H9 (cell line): ENCODE results near the gene ADAMTS17. TPM values are rescaled to one million over a fixed set of nuclear protein-coding genes. Genes with fewer than 3 reads are reported as not detected.

Source experiments
- DNase-seq: peaks from one replicate; pipeline ENCODE4 v3.0.0-alpha.2; 2017
- H2AFZ ChIP-seq: one replicate; pipeline ENCODE4 v1.6.1; 2013; ENCODE audit warnings: mild to moderate bottlenecking, low read length, control low read depth, moderate library complexity
- H2AK5ac ChIP-seq: 2 replicates; pipeline ENCODE4 v1.6.1; 2013; ENCODE audit warnings: low read length, control low read depth, mixed read lengths; ENCODE audit not compliant: insufficient read length
- H2BK120ac ChIP-seq: one replicate; pipeline ENCODE4 v1.6.1; 2013; ENCODE audit warnings: low read depth, mild to moderate bottlenecking, low read length, control low read depth, inconsistent platforms; ENCODE audit not compliant: poor library complexity, severe bottlenecking
- H2BK12ac ChIP-seq: 2 replicates; pipeline ENCODE4 v1.6.1; 2013; ENCODE audit warnings: low read length, control low read depth, mixed read lengths, low read depth; ENCODE audit not compliant: insufficient read length
- H2BK15ac ChIP-seq: 2 replicates; pipeline ENCODE4 v1.6.1; 2013; ENCODE audit warnings: low read depth, low read length, control low read depth
- H2BK20ac ChIP-seq: one replicate; pipeline ENCODE4 v1.6.1; 2013; ENCODE audit warnings: low read depth, mild to moderate bottlenecking, low read length, control low read depth, inconsistent platforms; ENCODE audit not compliant: poor library complexity, severe bottlenecking
- H2BK5ac ChIP-seq: 2 replicates; pipeline ENCODE4 v1.6.1; 2013; ENCODE audit warnings: low read length, control low read depth, mixed read lengths; ENCODE audit not compliant: insufficient read length
- H3K14ac ChIP-seq: 2 replicates; pipeline ENCODE4 v1.6.1; 2013; ENCODE audit warnings: low read length, control low read depth; ENCODE audit not compliant: insufficient read depth
- H3K18ac ChIP-seq: 2 replicates; pipeline ENCODE4 v1.6.1; 2013; ENCODE audit warnings: low read depth, mild to moderate bottlenecking, mixed read lengths, low read length, control low read depth; ENCODE audit not compliant: insufficient read length
- H3K23ac ChIP-seq: 2 replicates; pipeline ENCODE4 v1.6.1; 2013; ENCODE audit warnings: low read length, control low read depth, mixed read lengths, low read depth; ENCODE audit not compliant: insufficient read length
- H3K23me2 ChIP-seq: 2 replicates; pipeline ENCODE4 v1.6.1; 2013; ENCODE audit warnings: low read depth, mild to moderate bottlenecking, mixed read lengths, low read length, control low read depth; ENCODE audit not compliant: insufficient read length, poor library complexity, severe bottlenecking
- H3K27ac ChIP-seq: 2 replicates; pipeline ENCODE4 v1.5.1; 2013; ENCODE audit warnings: low read length, control low read depth, mixed read lengths, low read depth; ENCODE audit not compliant: insufficient read length
- H3K27me3 ChIP-seq: 2 replicates; pipeline ENCODE4 v1.6.1; 2013; ENCODE audit warnings: low read length, control low read depth, inconsistent platforms; ENCODE audit not compliant: insufficient read depth
- H3K4ac ChIP-seq: 2 replicates; pipeline ENCODE4 v1.6.1; 2013; ENCODE audit warnings: low read depth, mild to moderate bottlenecking, control low read depth, inconsistent platforms, low read length, moderate library complexity
- H3K4me1 ChIP-seq: 2 replicates; pipeline ENCODE4 v1.6.1; 2013; ENCODE audit warnings: low read length, control low read depth, inconsistent platforms; ENCODE audit not compliant: insufficient read depth
- H3K4me2 ChIP-seq: 2 replicates; pipeline ENCODE4 v1.6.1; 2013; ENCODE audit warnings: low read length, control low read depth, mixed read lengths; ENCODE audit not compliant: insufficient read length, insufficient read depth
- H3K56ac ChIP-seq: 2 replicates; pipeline ENCODE4 v1.6.1; 2013; ENCODE audit warnings: low read depth, mild to moderate bottlenecking, mixed read lengths, low read length, control low read depth; ENCODE audit not compliant: insufficient read length
- H3K79me1 ChIP-seq: 2 replicates; pipeline ENCODE4 v1.6.1; 2013; ENCODE audit warnings: low read depth, mild to moderate bottlenecking, moderate library complexity, low read length, control low read depth, inconsistent platforms; ENCODE audit not compliant: insufficient read depth, poor library complexity, severe bottlenecking
- H3K79me2 ChIP-seq: 2 replicates; pipeline ENCODE4 v1.6.1; 2013; ENCODE audit warnings: low read length, control low read depth, inconsistent platforms; ENCODE audit not compliant: insufficient read depth
- H3K9ac ChIP-seq: 2 replicates; pipeline ENCODE4 v1.6.1; 2013; ENCODE audit warnings: low read length, control low read depth, mixed read lengths; ENCODE audit not compliant: insufficient read length; ENCODE audit errors: extremely low read depth
- H3K9me3 ChIP-seq: one replicate; pipeline ENCODE4 v1.6.1; 2013; ENCODE audit warnings: low read depth, low read length, inconsistent platforms; ENCODE audit not compliant: control insufficient read depth
- H3T11ph ChIP-seq: one replicate; pipeline ENCODE4 v1.6.1; 2013; ENCODE audit warnings: mild to moderate bottlenecking, low read length, control low read depth, inconsistent platforms
- H4K20me1 ChIP-seq: one replicate; pipeline ENCODE4 v1.6.1; 2013; ENCODE audit not compliant: control insufficient read depth, insufficient read length, insufficient read depth
- H4K5ac ChIP-seq: 2 replicates; pipeline ENCODE4 v1.6.1; 2013; ENCODE audit warnings: low read depth, mild to moderate bottlenecking, mixed read lengths, low read length, control low read depth; ENCODE audit not compliant: insufficient read length
- H4K8ac ChIP-seq: replicated peaks from 2 replicates; pipeline ENCODE4 v1.6.1; 2013; ENCODE audit warnings: low read length, control low read depth, mixed read lengths, low read depth; ENCODE audit not compliant: insufficient read length
- H4K91ac ChIP-seq: 2 replicates; pipeline ENCODE4 v1.6.1; 2013; ENCODE audit warnings: low read depth, mild to moderate bottlenecking, moderate library complexity, mixed read lengths, low read length, control low read depth; ENCODE audit not compliant: insufficient read length
- H3K27ac Mint-ChIP-seq, 3 experiments: 2 replicates in 2 of 3; 3 replicates in 1 of 3; pipeline ENCODE4 v1.8.0; 2020 to 2021; ENCODE audit warnings: mixed read lengths in 3 of 3, mild to moderate bottlenecking in 1 of 3, moderate library complexity in 1 of 3
- H3K27me3 Mint-ChIP-seq: 2 replicates; pipeline ENCODE4 v1.8.0; 2021; ENCODE audit warnings: low read depth, mild to moderate bottlenecking, moderate library complexity, mixed read lengths
- H3K36me3 Mint-ChIP-seq, 3 experiments: 2 replicates in 2 of 3; 3 replicates in 1 of 3; pipeline ENCODE4 v1.8.0; 2020 to 2021; ENCODE audit warnings: low read depth in 3 of 3, mixed read lengths in 3 of 3; ENCODE audit not compliant: insufficient read depth in 1 of 3
- H3K4me1 Mint-ChIP-seq, 2 experiments: 2 replicates each; pipeline ENCODE4 v1.8.0; 2020; ENCODE audit warnings: mixed read lengths in 2 of 2
- H3K4me3 Mint-ChIP-seq, 2 experiments: 2 replicates in 1 of 2; 3 replicates in 1 of 2; pipeline ENCODE4 v1.8.0; 2020 to 2021; ENCODE audit warnings: mild to moderate bottlenecking in 2 of 2, mixed read lengths in 2 of 2, moderate library complexity in 1 of 2
- H3K9me3 Mint-ChIP-seq, 2 experiments: 2 replicates in 1 of 2; 3 replicates in 1 of 2; pipeline ENCODE4 v1.8.0; 2020; ENCODE audit warnings: mild to moderate bottlenecking in 2 of 2, mixed read lengths in 2 of 2, moderate library complexity in 1 of 2
- CTCF ChIP-seq: fragments of 200-600 bp; sonication (generic); conservative IDR thresholded peaks from 3 replicates; pipeline ENCODE4 v1.8.0; 2021; ENCODE audit warnings: antibody characterized with exemption, mild to moderate bottlenecking
- WGBS: extraction: QIAGEN DNeasy Blood & Tissue Kit; methylation state at CpG from one replicate; pipeline ENCODE4 v1.1.7; 2013; ENCODE audit warnings: missing lambda C conversion rate, low lambda C conversion rate, mixed read lengths; ENCODE audit not compliant: insufficient read length; ENCODE audit errors: extremely low coverage; 5-methylcytosine and 5-hydroxymethylcytosine counted together
- total RNA-seq: library from RNA; stranded (reverse); gene quantifications from 2 replicates; pipeline ENCODE4 v1.2.1, GENCODE V29; 2021

ADAMTS17 gene
- total RNA-seq, 1 experiment from 2014 or later, result 2.9 TPM

GRCh38 chr15:100005013-100005412, 336.8 kb downstream of the ADAMTS17 start:
- Histone ChIP-seq H2BK20ac (no peak overlapping the region), H3K27ac (no peak overlapping the region), H3K56ac (no peak overlapping the region), H3K27me3 (no peaks in the 10 kb centered on the region), H4K91ac (no peak overlapping the region), H3K14ac (no peak overlapping the region), H2BK12ac (no peak overlapping the region), H3K4me2 (no peak overlapping the region), H2AFZ (no peak overlapping the region), H4K8ac (no peak overlapping the region), H3T11ph (no peak overlapping the region), H3K79me2 (no peaks in the 10 kb centered on the region), H3K9ac (no peak overlapping the region), H3K4ac (no peak overlapping the region), H3K23ac (no peak overlapping the region), H2BK15ac (no peak overlapping the region), H3K9me3 (no peaks in the 10 kb centered on the region), H3K4me1 (no peaks in the 10 kb centered on the region), H3K79me1 (no peaks in the 10 kb centered on the region), H3K18ac (no peak overlapping the region), H4K5ac (no peak overlapping the region), H3K23me2 (no peaks in the 10 kb centered on the region), H2AK5ac (no peak overlapping the region), H2BK5ac (no peak overlapping the region), H4K20me1 (no peaks in the 10 kb centered on the region), H2BK120ac (no peak overlapping the region)
- no peaks in the 10 kb centered on the region for H3K9me3 Mint-ChIP-seq
- DNase-seq, result no peak
- no CpG with 5 or more reads among the region's 3 CpGs for WGBS
- H3K27ac Mint-ChIP-seq, result no peak overlapping the region; a peak in 1 of 7 replicates
- no peak overlapping the region for H3K4me3 Mint-ChIP-seq
- peaks cover 12 to 16% of the 10 kb centered on the region in 2 experiments for H3K4me1 Mint-ChIP-seq
- H3K27me3 Mint-ChIP-seq, result peaks cover 2% of the 10 kb centered on the region; the same call in 1 of the 2 replicates
- no peak for TF ChIP-seq CTCF
- no peaks in the 10 kb centered on the region for H3K36me3 Mint-ChIP-seq
